NCI-H510A (cell line): ENCODE measurements around the gene SIVA1.
"Not testable (repeated sequence)": the region's sequence is repeated elsewhere in the genome, so short reads cannot be mapped to it uniquely, and the experiment has no call there.

ENCODE experiments used
- DNase-seq: peaks from one replicate; lab custom pipeline; 2025; lab: John Stamatoyannopoulos, UW

The SIVA1 gene

DNA sequence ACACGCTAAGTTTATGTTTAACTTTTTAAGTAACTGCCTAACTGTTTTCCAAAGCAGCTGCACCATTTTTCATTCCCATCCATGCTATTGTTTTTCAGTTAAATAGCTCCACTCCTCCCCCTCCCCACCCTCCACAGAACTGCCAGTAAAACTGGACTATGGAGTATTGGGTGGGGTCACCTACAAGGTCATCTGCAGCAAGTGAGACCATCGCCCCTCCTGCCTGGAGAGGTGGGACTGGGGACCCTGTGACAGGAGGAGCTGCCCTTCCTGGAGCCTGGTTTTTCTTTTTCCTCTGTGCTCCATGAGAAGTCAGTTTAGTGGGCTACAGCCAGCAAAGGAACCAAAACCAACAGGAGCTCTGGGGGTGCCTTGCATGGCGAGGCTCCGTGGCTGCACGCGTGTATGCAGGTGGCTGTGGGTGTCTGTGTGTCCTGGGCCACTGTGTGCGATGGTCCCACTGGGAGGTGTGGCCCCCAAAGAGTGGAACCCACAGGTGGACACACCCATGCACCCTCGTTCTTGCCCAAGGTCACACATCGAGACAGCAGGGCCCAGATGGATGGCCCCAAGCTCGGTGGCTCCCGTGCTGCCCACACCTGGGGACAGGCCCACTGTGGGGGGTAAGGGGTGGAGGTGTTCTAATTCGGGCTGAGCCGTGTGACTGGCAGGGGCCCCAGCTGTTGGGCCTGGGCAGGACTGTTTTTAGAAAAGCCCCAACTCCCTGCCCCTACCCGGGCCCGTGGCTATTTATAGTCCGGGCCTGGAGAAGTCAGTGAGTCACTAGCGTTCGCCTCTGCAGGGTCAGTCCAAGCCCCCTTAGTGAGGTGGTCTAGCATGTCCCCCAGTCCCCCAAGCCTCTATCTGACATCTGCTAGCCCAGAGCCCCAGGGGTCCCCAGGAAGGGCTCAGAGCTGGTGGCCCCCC lies 31.2 kb upstream of the SIVA1 start:
- no peak for DNase-seq

DNA sequence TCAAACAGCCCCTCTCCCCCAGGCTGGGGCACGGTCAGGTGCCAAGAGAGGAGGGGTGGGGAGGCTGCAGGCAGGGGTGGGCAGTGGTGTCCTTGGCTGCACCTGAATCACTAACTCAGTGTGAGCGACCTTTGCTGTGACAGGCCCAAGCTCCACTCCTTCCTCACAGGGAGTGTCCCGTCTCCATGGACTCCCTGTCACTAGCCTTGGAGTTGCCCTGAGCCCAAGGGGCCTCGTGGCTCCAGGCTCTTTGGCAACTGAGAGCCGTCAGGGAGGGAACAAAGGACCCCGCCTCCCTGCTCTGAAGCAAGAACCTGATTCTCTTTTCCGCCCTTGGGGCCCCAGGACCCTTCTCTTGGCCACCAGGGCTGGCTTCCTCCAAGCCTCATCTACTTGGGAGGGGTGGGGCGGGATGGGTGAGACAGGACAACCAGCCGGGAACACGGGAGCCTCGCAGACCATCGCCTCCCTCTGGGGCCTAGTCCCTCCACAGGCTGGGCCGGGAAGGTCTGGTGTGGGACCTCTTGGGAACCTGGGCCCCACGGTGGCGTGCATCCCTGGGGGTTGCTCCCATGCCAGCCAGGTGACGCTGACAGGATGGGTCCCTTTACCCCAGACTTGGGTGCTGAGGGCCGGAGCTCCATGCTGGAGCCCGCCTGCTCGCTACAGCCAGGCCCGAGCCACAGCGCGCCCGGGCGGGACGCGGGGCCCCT lies 29.9 kb upstream of the SIVA1 start:
- DNase-seq, result no peak

DNA sequence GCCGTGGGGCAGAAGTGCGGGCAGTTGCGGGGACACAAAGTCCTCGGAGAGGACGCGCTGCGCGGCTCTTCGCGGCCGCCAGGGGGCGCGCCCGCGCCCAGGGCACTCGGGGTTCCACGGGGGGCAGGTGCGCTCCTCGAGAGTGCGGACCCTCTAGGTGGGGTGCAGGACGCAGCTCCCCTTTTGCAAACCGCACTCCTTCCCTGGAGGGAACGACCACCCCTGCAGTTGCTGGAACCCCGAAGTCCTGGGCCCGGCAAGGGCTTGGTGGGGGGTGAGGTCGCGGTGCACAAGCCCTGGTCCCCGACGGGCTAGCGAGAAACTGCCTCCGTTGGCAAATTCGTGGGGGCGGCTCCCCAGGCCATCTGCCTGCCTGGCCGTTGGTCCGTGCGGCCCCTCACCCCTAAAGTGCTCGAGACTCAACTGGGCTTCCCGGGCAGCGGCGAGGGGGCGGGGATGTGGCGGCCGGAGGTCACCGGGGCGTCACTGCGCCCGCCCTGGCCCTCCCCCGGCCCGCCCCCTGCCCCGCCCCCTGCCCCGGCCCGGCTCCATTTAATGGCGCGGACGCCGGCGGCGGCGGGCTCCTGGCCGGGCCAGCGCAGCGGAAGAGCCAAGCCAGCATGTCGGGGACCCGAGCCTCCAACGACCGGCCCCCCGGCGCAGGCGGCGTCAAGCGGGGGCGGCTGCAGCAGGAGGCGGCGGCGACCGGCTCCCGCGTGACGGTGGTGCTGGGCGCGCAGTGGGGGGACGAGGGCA lies 29.1 kb upstream of the SIVA1 start, which contains the start of gene ADSS1:
TSS of gene ADSS1 (plus strand) at position 579 of the 756 bp plus-strand sequence. CDS start at position 621, 42 bp downstream.
- no peak for DNase-seq

DNA sequence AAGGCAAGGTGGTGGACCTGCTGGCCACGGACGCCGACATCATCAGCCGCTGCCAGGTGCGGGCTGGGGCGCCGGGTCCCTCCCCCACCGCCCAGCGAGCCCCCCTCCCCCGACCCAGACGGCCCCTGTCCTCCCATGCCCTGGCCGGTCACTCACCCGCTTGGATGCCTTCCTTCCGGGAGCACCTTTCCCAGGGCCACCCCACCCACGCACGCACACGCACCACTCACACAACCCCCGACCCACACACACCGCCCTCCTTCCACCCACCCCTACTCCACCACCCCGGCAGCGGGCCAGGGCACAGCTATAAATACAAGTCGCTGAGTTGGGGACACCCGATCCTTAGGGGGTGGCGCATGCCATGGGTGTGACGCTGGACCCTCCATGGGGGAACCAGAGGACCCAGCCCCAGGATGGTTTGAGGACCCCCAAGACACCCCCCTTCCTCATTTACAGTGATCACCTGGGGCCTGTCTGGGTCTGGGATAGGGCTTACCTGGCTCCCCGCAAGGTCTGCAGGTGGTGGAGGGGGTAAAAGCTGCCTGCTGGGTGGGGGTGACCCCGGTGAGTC lies 28.5 kb upstream of the SIVA1 start:
- DNase-seq, result no peak

GRCh38 chr14:104724981-104725771 lies 27.8 kb upstream of the SIVA1 start:
- no peak for DNase-seq

DNA sequence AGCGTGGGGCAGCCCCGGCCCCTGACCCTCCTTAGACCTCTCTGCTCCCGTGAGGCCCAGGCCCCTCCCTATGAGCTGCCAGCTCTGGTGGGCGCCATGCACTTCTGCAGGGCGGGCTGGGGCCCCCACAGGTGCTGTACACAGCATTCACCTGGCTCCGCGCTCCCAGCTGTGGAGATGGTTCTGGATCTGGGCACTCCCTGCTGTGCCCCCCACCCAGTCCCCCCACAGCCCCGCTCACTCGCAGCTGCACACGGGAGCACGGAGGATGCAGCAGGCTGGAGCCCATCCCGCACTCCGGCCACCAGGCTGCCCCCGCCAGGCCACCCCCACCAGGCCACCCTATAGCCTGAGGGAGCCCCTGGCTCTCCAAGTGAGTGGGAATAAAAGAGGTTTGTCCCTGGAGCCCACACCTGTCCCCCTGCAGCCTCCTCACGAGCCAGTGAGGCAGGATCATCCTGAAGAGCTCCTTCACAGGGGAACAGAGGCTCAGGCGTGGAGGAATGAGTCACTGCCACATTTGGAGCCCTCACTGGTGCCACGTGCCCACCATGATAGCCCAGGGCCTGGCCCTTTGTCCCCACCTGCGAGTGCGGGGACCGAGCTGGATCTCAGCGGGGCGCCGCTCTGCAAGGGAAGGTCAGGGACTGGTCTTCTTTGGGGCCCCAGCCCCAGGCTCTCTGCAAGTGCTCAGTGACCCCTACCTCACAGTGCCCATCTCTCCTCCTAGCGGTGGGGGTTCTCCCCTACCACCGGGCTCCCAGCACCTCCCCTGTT lies 27.0 kb upstream of the SIVA1 start:
- DNase-seq, result no peak

GRCh38 chr14:104726600-104727451 lies 26.1 kb upstream of the SIVA1 start:
- DNase-seq, result no peak

DNA sequence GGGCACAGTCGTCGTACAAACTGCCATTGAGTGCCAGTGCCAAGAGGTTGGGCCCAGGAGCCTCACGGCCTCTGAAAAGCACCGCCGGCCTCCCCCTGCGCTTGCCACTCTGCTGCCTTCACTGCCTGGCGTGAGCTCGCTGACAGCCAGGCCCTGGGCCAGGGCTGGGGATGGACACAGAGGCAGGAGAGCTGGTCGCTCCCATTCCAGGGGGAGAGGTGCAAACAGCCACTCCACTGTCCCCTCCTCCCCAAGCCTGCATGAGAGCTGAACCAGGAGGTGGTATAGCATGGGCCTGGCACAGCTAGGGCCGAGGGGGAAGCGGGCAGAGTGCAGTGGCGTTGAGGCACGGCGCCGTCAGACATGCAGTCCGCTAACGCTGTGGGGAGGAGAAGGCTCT lies 24.3 kb upstream of the SIVA1 start:
- no peak for DNase-seq

- not testable (repeated sequence) for DNase-seq
Measured at GRCh38 chr14:104729176-104729834, 23.6 kb upstream of the SIVA1 start.

DNA sequence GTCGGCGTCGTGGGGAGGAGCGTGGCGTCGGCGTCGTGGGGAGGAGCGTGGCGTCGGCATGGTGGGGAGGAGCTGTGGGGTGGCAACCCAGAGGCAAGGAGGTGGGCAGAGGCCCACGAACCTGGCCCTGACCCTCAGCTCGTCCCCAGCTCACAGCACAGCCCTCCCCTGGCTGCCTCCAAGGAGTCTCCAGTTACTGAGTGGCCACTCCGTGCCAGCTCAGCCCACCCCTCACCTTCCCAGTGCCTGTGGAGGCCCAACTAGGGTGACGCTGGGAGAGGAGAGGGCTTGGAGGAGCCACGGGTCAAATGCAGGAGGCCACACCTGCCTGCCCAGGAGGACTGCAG lies 23.1 kb upstream of the SIVA1 start:
- DNase-seq, result no peak

- DNase-seq, result no peak
Measured at GRCh38 chr14:104730487-104730886, 22.5 kb upstream of the SIVA1 start.

- DNase-seq, result no peak
Measured at GRCh38 chr14:104731320-104732294, 21.3 kb upstream of the SIVA1 start.

DNA sequence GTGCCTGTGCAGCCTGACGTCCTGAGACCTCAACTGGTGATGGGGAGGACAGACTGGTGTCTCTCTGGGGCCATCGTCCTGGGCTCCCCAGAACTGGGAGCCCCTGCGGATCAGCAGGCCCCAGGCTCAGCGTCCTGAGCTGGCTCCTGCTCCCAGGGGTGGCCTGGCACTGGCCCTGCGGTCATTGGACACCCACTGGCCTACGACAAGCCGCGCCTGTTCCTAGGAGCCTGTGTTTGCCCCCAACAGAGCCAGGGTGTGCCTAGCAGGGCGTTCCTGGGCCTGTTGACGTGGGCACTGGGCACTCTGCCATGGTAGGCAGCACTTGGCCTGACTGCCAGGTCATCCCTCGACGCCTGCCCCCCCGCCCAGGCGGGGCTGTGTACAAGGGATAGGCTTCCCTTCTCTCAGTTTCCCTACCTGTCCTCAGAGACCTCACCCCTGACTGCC lies 20.6 kb upstream of the SIVA1 start:
- no peak for DNase-seq

DNA sequence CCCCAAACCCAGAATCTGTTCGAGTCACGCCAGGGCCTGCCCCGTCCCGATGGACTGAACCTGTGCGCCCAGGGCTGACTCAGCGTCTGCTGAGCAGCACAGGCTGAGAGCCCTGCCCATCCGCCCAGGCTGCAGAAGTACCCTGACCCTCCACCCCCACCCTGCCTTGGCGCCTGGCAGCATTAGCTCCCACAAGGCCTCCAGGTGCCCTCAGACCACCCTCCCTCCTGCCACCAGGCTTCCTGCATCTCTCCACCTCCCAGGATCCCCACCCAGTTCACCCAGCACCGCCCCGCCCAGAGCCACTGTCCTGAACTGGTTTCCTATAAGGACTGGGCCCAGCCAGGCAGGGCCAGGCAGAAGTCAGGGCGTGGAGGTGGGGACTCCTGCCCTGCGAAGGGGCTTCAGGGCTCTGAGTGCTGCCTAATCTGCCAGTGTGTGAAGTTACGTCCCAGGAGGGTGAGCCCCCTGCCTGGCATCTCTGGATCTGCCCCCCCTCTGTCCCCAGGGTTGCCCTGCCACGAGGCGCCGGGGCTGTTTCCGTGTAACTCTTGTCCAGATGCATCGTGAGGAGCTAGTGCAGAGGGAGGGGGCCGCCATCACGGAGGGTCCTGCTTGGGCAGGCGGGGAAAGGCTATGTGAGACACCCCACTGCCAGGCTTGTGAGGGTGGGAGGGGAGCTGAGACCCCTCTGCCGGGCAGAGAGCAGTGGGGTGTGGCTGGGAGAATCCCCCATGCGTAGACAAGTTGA lies 19.8 kb upstream of the SIVA1 start:
- DNase-seq, result no peak

DNA sequence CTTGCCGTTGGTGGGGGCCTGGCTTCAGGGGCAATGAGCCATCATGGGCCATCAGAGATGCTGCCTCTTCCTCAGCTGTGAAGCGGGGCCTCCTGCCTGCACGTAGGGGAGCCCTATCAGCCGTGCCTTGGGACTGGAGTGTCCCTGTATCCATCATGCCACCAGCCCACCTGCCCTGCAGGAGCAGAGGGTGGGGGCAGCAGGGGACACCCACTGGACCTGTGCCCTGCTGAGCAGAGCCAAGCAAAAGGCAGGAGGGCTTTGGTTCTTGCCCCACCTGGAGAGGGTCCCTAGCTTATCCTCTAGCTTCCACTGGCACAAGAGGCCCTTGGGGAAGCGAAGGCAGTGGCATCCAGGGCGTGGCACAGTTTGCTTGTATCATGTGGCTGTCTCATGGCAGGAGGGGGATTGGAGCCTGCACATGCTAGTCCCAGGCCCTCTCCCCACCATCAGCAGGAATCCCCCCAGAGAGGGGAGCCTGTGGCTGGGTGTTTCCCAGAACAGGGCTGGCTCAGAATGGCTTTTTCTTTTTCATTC lies 18.8 kb upstream of the SIVA1 start:
- no peak for DNase-seq

DNA sequence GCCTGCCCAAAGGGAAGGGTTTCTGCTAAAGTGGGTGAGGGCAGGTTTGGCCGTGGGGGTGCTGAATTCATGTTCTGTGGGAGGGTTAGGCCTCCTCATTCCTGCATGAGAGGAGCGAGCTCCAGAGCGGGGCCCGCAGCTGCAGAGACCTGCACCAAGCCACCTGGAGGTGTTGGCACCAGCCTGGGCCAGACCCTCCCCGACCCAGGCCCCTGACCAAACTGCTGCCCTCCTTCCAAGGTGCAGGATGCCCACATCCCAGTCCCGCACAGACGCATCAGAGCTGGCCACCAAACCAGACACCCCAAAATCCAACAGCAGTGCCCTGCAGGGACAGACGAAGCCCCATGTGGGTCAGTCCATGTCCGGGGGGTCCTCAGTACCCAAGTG lies 18.4 kb upstream of the SIVA1 start:
- DNase-seq, result no peak
